WI38 (cell line): ENCODE results near the gene PAN3.

Experiments
- H3K4me3 ChIP-seq: 2 replicates; pipeline ENCODE4 v1.5.1; 2011; ENCODE audit warnings: low read depth, mild to moderate bottlenecking, control low read depth, low read length
- TF ChIP-seq, protein P1 (sequence below): IDR thresholded peaks from 2 replicates; pipeline ENCODE4 v1.5.1; 2012; ENCODE audit warnings: low read depth, mild to moderate bottlenecking, control low read depth, low read length

PAN3 gene

DNA sequence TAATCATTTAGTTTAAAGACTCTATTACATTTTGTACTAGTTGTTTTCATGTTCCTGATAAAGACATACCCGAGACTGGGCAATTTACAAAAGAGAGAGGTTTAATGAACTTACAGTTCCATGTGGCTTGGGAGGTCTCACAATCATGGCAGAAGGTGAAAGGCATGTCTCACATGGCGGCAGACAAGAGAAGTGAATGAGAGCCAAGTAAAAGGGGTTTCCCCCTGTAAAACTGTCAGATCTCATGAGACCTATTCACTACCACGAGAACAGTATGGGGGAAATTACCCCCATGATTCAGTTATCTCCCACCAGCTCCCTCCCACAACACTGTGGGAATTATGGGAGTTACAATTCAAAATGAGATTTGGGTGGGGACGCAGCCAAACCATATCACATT lies 129.2 kb downstream of the PAN3 start:
- H3K4me3 ChIP-seq, result no peak overlapping the region
- TF ChIP-seq, protein P1, sequence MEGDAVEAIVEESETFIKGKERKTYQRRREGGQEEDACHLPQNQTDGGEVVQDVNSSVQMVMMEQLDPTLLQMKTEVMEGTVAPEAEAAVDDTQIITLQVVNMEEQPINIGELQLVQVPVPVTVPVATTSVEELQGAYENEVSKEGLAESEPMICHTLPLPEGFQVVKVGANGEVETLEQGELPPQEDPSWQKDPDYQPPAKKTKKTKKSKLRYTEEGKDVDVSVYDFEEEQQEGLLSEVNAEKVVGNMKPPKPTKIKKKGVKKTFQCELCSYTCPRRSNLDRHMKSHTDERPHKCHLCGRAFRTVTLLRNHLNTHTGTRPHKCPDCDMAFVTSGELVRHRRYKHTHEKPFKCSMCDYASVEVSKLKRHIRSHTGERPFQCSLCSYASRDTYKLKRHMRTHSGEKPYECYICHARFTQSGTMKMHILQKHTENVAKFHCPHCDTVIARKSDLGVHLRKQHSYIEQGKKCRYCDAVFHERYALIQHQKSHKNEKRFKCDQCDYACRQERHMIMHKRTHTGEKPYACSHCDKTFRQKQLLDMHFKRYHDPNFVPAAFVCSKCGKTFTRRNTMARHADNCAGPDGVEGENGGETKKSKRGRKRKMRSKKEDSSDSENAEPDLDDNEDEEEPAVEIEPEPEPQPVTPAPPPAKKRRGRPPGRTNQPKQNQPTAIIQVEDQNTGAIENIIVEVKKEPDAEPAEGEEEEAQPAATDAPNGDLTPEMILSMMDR, result no peak

DNA sequence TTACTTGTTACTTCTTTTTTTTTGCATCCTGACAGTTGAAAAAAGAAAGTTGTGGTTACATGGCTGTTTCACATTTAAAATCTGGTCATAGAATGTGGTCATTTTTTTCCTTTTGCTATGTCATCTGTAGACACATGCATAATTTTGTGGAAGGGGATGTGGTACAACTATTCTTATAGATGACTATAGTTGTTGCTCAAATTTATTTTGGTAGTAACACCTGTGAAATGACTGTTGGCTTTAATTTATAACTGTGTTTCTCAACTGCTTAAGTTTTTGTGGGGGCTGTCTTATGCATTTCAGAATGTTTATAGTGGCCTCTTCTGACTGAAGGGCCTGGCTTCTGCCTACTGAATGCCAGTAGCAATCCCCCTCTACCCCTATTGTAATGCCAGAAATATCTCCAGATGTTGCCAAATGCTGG lies 130.5 kb downstream of the PAN3 start:
- no peak overlapping the region for H3K4me3 ChIP-seq
- TF ChIP-seq, protein P1, result no peak

GRCh38 chr13:28271056-28271840 lies 132.9 kb downstream of the PAN3 start:
- TF ChIP-seq, protein P1, result no peak
- no peak overlapping the region for H3K4me3 ChIP-seq

DNA sequence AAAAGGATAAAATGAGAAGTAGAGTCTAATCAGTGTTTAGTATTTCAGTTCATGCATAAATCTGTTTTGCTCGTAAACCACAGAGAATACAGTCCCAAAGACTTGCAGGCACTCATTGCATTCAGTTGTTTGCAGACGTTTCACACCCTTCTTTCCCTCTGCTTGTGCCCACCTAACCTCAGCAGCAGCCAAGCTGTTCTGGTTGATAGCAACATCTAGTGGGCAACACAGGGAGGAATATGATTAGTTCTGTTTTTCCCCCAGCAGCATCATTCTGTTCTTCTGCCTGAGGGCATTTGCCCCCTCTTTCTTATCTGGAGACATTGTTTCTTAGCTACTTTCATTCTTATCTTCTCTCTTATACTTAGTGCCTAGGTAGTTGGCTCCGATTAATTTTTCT lies 135.6 kb downstream of the PAN3 start:
- TF ChIP-seq, protein P1, result no peak
- no peak overlapping the region for H3K4me3 ChIP-seq

DNA sequence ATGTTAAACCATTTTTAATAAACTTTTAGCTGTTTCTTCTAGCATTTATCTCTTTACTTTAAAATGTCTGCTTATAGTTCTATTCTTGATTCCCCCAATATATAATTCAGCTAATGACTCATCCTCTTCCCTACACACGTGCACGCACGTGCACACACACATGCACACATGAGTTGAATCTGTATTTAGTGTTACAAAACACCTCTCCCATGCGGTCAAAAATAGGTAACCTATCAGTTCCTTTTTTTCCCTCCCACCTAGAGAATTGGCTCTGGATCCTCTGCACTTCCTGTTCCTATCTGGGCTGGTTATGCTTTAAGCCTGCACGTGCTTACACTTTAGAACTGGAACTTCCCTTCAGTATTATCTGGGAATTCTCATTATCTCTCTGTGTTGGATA lies 144.1 kb downstream of the PAN3 start:
- H3K4me3 ChIP-seq, result no peak overlapping the region
- TF ChIP-seq, protein P1, result no peak

GRCh38 chr13:28283600-28283999 lies 145.3 kb downstream of the PAN3 start:
- H3K4me3 ChIP-seq, result no peak overlapping the region
- TF ChIP-seq, protein P1, result no peak

DNA sequence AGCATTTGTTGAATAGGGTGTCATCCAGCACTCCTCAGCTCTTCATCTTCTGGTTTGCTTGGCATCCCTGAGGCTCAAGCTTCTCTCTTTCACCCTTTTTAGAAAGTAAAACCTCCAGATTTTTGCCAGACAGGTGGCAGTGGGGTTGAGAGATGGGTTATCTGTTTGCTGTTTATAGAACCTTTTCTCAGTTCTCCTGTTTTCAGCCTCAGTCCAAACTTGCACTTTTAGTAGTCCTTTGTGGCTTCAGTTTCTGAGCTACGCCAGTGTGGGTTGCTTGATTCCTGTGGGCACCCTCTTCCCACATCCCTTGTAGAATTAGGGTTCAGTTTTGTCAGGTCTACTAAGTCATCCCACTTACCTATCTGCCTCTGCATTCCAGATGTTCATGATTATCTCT lies 147.9 kb downstream of the PAN3 start:
- TF ChIP-seq, protein P1, result no peak
- H3K4me3 ChIP-seq, result no peak overlapping the region
